Coronary artery (tissue), 2 donors: ENCODE results near the gene AHNAK.

Source experiments
- DNase-seq: peaks from one replicate; pipeline ENCODE4 v3.0.0-alpha.2; 2017; ENCODE audit warnings: low spot score
- H3K27ac ChIP-seq, 2 donors: fragments of 200-600 bp; sonication (generic); one replicate each; pipeline ENCODE4 v1.5.1; 2016 to 2019
- H3K4me3 ChIP-seq: fragments of 200-600 bp; sonication (generic); 2 replicates; pipeline ENCODE4 v1.5.1; 2016; ENCODE audit warnings: mild to moderate bottlenecking, moderate library complexity
- CTCF ChIP-seq: fragments of 200-600 bp; sonication (generic); IDR thresholded peaks from one replicate; pipeline ENCODE4 v1.5.1; 2019; ENCODE audit warnings: antibody characterized with exemption

Gene AHNAK

GRCh38 chr11:62404435-62404834 is 142.2 kb downstream of the AHNAK start:
- Histone ChIP-seq H3K4me3 (no peak overlapping the region), H3K27ac (no peak overlapping the region)
- DNase-seq = no peak
- TF ChIP-seq CTCF = no peak

- peak overlapping the region; percentile 73 to 96 for H3K27ac ChIP-seq
- DNase-seq = no peak
- no peak for TF ChIP-seq CTCF
Observed at GRCh38 chr11:62402960-62403730, 143.5 kb downstream of the AHNAK start.

GRCh38 chr11:62402226-62402959 is 144.2 kb downstream of the AHNAK start:
- no peak for TF ChIP-seq CTCF
- H3K4me3 ChIP-seq = peak overlapping the region; percentile 52
- H3K27ac ChIP-seq = peak overlapping the region; percentile 73 to 96
- DNase-seq = peak; percentile 89

More at GRCh38 chr11:62402960-62403730, 143.5 kb downstream of the AHNAK start:
- H3K4me3 ChIP-seq = no peak overlapping the region

- TF ChIP-seq CTCF = no peak
- H3K27ac ChIP-seq = peak overlapping the region; percentile 73 to 96
- H3K4me3 ChIP-seq = peak overlapping the region; percentile 52
- no peak for DNase-seq
Observed at GRCh38 chr11:62401811-62402210, 144.8 kb downstream of the AHNAK start.

GRCh38 chr11:62401356-62401755 is 145.2 kb downstream of the AHNAK start:
- Histone ChIP-seq H3K4me3 (peak overlapping the region; percentile 52), H3K27ac (peak overlapping the region; percentile 73 to 96)
- no peak for TF ChIP-seq CTCF
- DNase-seq = no peak

- TF ChIP-seq CTCF = no peak
- DNase-seq = peak; percentile 92
- H3K27ac ChIP-seq = peak overlapping the region; percentile 73 to 96
- H3K4me3 ChIP-seq = peak overlapping the region; percentile 52
Observed at GRCh38 chr11:62400760-62401159, 145.8 kb downstream of the AHNAK start.
